Activated naive CD4-positive, alpha-beta T cell treated with anti-CD3 and anti-CD28 coated beads, Interleukin-2, amount 10 ng/mL, durations not matched to agents 5 hours and 36 hours (primary cell): ENCODE measurements around the gene LNPK. TPM values are rescaled to one million over a fixed set of nuclear protein-coding genes. Genes with fewer than 3 reads are reported as not detected.

Experiments
- total RNA-seq, 2 experiments: library from RNA; stranded (reverse); gene quantifications; one replicate each; pipeline ENCODE4 v1.2.3, GENCODE V29; 2021

LNPK gene, protein sequence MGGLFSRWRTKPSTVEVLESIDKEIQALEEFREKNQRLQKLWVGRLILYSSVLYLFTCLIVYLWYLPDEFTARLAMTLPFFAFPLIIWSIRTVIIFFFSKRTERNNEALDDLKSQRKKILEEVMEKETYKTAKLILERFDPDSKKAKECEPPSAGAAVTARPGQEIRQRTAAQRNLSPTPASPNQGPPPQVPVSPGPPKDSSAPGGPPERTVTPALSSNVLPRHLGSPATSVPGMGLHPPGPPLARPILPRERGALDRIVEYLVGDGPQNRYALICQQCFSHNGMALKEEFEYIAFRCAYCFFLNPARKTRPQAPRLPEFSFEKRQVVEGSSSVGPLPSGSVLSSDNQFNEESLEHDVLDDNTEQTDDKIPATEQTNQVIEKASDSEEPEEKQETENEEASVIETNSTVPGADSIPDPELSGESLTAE
- total RNA-seq, result 10 to 100 TPM; 36.9 to 44.6 TPM

DNA sequence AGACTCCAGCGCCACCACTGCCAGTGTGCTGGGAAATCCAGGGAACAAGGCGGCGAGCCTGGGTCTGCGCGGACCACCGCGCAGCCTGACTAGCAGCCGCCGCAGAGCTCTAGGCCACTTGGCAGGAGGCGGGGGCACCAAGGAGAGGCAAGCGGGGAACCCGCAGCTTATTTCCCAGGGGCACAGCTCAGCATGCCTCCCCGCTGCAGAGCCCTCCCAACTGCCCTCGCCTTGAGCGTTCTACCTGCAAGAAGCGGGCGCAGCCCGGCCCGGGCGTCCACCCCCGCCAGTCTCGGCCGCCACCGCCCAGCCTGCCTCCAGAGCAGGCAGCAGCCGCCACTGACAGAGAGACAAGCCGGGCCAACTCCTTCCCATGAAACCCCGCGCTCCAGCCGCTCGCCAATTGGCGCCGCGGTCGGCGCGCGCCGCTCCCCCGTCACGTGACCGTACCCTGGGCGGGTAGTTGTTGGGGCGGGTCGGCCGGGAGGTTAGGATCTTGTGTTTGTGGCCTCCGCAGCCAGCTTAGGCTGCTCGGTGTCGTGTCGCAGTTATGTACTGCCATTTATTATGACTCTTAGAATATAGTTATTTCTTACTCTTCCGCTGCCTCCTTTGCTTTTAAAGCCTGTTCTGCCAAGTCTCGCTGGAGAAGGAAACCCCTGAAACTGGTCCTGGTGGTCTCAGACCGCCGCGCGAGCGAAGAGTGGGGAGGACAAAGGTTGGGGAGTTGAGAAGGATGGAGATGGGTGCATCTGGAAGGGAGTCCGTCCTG lies at the start of gene LNPK:
Gene LNPK (minus strand): TSS at position 352 of the 772 bp plus-strand sequence. CDS start 6,683 bp downstream, outside the sequence.

Other genes with a start within 250 kb of the LNPK start
- gene EVX2, start 81.7 kb upstream of the LNPK start, total RNA-seq, result not detected
- not detected for gene HOXD13, start 90.5 kb upstream of the LNPK start, total RNA-seq
- not detected for gene HOXD12, start 97.5 kb upstream of the LNPK start, total RNA-seq
- gene HOXD11, start 105.0 kb upstream of the LNPK start, total RNA-seq, result not detected
- not detected for gene HOXD10, start 114.5 kb upstream of the LNPK start, total RNA-seq
- gene HOXD9, start 120.5 kb upstream of the LNPK start, total RNA-seq, result not detected
- not detected for gene HOXD8, start 127.4 kb upstream of the LNPK start, total RNA-seq
- not detected for gene HOXD4, start 149.3 kb upstream of the LNPK start, total RNA-seq
- not detected for gene HOXD3, start 155.0 kb upstream of the LNPK start, total RNA-seq
- gene HOXD1, start 186.4 kb upstream of the LNPK start, total RNA-seq, result not detected